Activated T-cell treated with anti-CD3 and anti-CD28 coated beads, Interleukin-2, amount 50 U/mL, for 1 hour (primary cell): ENCODE data around the gene NTN5.

ENCODE experiments used
- DNase-seq: peaks from one replicate; pipeline ENCODE4 v3.0.0-alpha.2; 2020

NTN5 gene

DNA sequence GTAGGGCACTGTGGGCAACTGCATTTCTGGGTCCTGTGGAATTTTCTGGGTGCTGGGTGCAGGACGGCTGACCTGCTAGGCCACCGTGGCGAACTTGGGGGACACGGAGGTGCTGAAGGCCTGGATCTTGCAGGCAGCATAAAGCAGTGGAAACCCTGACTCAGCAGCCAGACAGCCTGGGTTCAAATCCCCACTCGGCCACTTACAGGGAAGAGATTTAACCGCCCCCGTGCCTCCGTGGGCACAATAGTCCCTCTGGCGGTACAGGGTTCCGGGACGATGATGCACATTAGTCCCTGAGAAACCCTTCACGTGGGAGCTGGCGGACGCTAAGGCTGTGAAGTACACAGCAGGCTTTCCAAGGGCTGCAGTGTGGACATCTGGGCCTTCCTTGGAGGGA lies 60.9 kb downstream of the NTN5 start:
- DNase-seq, result no peak
